ENCODE results near the gene TAF4.

The TAF4 gene

DNA sequence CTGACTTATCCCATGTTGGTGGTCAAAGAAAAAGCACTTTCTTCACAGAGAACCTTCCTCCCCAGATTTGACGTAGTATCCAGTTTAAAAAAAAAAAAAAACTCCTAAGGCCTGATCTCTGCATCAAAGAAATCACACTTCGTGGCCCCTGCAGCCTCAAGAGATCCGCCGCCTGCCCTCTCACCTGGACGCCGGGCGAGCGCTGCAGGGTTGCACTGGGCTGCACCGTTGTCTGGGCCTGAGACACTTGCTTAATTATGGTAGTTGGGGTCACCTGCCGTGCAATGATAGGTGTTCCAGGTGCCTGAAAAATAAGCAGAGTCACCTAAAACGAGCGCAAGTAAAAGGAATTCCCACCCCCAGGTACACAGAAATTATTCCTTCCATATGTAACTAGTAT, 53.0 kb downstream of the TAF4 start:
- H3K27ac ChIP-seq, result no peak overlapping the region
- H3K36me3 ChIP-seq, result peaks cover 63% of the 10 kb centered on the region
- TF ChIP-seq, protein P1, sequence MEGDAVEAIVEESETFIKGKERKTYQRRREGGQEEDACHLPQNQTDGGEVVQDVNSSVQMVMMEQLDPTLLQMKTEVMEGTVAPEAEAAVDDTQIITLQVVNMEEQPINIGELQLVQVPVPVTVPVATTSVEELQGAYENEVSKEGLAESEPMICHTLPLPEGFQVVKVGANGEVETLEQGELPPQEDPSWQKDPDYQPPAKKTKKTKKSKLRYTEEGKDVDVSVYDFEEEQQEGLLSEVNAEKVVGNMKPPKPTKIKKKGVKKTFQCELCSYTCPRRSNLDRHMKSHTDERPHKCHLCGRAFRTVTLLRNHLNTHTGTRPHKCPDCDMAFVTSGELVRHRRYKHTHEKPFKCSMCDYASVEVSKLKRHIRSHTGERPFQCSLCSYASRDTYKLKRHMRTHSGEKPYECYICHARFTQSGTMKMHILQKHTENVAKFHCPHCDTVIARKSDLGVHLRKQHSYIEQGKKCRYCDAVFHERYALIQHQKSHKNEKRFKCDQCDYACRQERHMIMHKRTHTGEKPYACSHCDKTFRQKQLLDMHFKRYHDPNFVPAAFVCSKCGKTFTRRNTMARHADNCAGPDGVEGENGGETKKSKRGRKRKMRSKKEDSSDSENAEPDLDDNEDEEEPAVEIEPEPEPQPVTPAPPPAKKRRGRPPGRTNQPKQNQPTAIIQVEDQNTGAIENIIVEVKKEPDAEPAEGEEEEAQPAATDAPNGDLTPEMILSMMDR (IDR thresholded peaks at IDR 0.05), result no peak

DNA sequence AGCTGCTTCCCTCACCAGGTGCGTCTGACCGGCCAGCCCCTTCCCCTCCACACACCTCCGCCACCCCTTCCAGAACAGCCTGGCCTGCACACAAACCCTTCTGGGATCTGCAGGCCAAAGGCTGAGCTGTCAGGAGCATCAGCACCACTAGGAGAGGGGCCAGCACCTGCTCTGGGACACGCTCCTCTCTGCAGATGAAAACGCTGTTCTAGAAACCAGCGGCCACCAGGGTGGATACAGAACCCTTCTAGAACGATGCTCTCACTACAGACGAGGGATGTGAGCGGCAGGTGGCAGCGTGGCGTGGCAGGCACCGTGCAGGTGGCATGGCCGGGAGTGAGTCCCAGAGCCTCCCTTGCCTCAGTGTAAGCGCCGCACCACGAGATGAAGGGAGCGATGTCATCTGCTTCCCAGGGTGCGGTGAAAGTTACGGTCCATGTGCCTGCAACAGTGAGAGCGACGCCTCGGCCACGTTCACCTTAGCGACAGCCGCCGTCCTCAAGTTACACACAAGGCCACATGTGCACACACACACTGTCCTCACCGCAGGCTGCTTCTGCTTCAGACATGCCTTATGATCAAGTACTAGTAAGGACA, 53.6 kb downstream of the TAF4 start:
- Histone ChIP-seq H3K9me3 (no peaks in the 10 kb centered on the region), H3K36me3 (peaks cover 69% of the 10 kb centered on the region), H3K4me3 (ENCODE audit: low read depth in 1 of 2, low read length in 1 of 2) (no peak overlapping the region), H3K27me3 (no peaks in the 10 kb centered on the region), H3K27ac (no peak overlapping the region), H3K4me1 (ENCODE audit: control insufficient read depth in 1 of 2, insufficient read depth in 1 of 2, low read depth in 1 of 2, low read length in 1 of 2) (peaks cover 8 to 10% of the 10 kb centered on the region in 2 experiments)
- TF ChIP-seq, protein P1 (IDR thresholded peaks at IDR 0.05), result no peak

More for the DNA sequence above, 53.0 kb downstream of the TAF4 start:
- Histone ChIP-seq H3K9me3 (no peaks in the 10 kb centered on the region), H3K27me3 (no peaks in the 10 kb centered on the region), H3K4me3 (ENCODE audit: low read depth in 1 of 2, low read length in 1 of 2) (no peak overlapping the region), H3K4me1 (ENCODE audit: control insufficient read depth in 1 of 2, insufficient read depth in 1 of 2, low read depth in 1 of 2, low read length in 1 of 2) (peaks cover 8 to 10% of the 10 kb centered on the region in 2 experiments)

DNA sequence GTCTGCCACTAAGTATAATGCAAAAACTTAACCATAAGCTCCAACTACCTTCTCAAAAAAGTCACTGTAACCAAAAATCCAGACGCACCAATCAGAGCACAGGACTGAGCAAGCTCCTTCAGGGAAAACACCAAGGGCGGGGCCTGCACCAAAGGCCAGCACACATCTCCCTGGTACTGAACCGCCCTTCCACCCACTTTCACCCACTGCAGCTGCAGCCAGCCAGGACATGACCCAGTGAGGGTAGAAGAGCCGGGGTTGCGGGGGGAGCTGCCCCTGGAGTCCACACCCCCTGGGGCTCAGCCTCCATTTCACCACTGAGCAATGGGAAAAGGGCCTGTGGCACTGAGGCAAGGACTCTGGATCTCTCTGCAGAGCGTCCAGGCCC, 54.3 kb downstream of the TAF4 start:
- H3K27me3 ChIP-seq, result no peaks in the 10 kb centered on the region
- H3K36me3 ChIP-seq, result peaks cover 75% of the 10 kb centered on the region

DNA sequence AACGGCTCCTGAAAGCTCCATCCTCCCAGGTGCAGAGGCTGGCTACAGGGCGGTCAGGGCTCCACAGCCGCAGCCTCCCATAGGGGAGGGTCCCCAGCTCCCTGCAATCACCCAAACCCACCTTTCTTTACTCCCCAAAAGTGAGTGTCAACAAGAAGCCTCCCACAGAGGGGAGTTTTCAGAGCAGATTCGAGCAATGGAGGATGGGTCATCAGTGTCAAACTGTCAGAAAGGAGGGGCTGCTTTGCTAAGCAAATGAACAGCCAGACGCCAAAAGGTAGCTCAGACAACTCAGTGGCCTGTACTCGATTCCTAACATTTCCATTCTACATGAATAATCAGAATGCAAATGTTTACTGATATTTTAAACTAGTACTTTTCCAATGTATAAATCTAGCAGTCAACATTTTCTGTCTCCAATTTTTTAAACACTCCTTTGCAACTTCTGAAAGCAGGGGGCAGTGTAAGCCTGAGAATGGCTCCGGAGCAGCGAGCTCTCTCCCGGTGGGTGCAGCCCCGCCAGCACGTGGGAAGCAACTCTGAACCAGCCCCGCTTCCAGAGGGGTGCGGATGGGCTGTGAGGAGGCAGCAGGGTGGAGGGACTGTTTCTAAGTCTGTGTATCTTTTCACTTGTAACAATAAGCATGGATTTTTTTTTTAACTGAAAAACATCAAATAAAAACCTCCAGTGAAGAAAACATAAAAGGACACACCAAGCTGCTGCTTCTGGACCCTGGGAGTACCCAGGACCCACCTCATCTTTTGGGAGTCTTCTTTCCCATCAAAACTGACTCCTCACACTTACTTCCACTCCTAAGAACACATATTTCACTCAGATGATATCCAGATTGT, 54.9 kb downstream of the TAF4 start:
- Histone ChIP-seq H3K36me3 (peaks cover 81% of the 10 kb centered on the region), H3K27me3 (no peaks in the 10 kb centered on the region), H3K4me1 (ENCODE audit: control insufficient read depth in 1 of 2, insufficient read depth in 1 of 2, low read depth in 1 of 2, low read length in 1 of 2) (peaks cover 6 to 8% of the 10 kb centered on the region in 2 experiments), H3K9me3 (no peaks in the 10 kb centered on the region), H3K4me3 (ENCODE audit: low read depth in 1 of 2, low read length in 1 of 2) (no peak overlapping the region), H3K27ac (peak overlapping the region; percentile 20)
- TF ChIP-seq, protein P1 (IDR thresholded peaks at IDR 0.05), result peak; percentile 44

More for the DNA sequence above, 54.3 kb downstream of the TAF4 start:
- Histone ChIP-seq H3K4me1 (ENCODE audit: control insufficient read depth in 1 of 2, insufficient read depth in 1 of 2, low read depth in 1 of 2, low read length in 1 of 2) (peaks cover 8 to 10% of the 10 kb centered on the region in 2 experiments), H3K27ac (peak overlapping the region; percentile 20), H3K9me3 (no peaks in the 10 kb centered on the region), H3K4me3 (ENCODE audit: low read depth in 1 of 2, low read length in 1 of 2) (no peak overlapping the region)
- TF ChIP-seq, protein P1 (IDR thresholded peaks at IDR 0.05), result no peak

DNA sequence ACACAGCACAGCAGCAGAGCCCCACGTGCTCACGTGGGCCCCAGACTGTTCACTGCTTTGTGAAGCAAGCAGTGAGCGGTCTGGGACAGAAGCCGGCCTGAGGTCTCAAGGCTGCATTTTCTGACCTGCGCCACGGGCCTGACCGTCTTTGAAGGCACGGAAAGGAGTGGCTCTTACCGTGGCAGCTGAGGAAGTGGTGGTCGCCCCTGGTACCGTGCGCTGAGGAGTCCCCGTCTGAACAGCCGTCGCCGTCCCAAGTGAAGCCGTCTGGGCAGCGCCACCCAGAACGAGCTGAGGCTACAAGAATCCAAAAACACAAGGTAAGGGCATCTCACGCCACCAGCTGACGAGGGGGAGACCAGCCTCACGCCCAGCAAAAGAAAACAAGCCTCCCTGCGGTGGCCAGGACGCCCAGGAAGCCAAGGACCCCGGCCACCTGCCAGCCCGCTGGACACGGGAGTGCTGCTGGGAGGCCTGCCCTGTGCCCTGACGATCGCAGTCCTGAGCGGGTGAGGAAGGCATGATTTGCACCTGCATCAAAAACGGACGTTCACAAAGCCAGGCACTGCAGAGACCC, 55.7 kb downstream of the TAF4 start:
- H3K27me3 ChIP-seq, result no peaks in the 10 kb centered on the region
- no peaks in the 10 kb centered on the region for H3K9me3 ChIP-seq
- no peak overlapping the region for H3K4me3 ChIP-seq (ENCODE audit: low read depth in 1 of 2, low read length in 1 of 2)
- no peak overlapping the region for H3K27ac ChIP-seq
- H3K4me1 ChIP-seq (ENCODE audit: control insufficient read depth in 1 of 2, insufficient read depth in 1 of 2, low read depth in 1 of 2, low read length in 1 of 2), result no peaks in the 10 kb centered on the region
- peaks cover 89% of the 10 kb centered on the region for H3K36me3 ChIP-seq
- TF ChIP-seq, protein P1 (IDR thresholded peaks at IDR 0.05), result no peak

Measured in neutrophil (primary cell).